DOHH2 (cell line): ENCODE measurements around the gene KRTAP23-1.

Experiments used
- CTCF ChIP-seq: fragments of 200-600 bp; sonication (generic); IDR thresholded peaks from one replicate; pipeline ENCODE4 v1.5.1; 2014; ENCODE audit warnings: antibody characterized with exemption, mild to moderate bottlenecking, low read depth, low read length; ENCODE audit not compliant: poor library complexity, severe bottlenecking
- EZH2phosphoT487 ChIP-seq: fragments of 200-600 bp; sonication (generic); IDR thresholded peaks from 2 replicates; pipeline ENCODE4 v1.6.1; 2017; ENCODE audit warnings: borderline replicate concordance, mild to moderate bottlenecking, antibody characterized with exemption, low read length, moderate library complexity, mixed read lengths

- TF ChIP-seq CTCF, result no peak
- TF ChIP-seq EZH2phosphoT487, result no peak
Observed at GRCh38 chr21:30332681-30333080, 15.7 kb downstream of the KRTAP23-1 start.
